Stimulated activated CD4-positive, alpha-beta T cell treated with anti-CD3 and anti-CD28 coated beads, TNF-alpha, amount 100 ng/mL, for 4 hours (primary cell): Measurements from ENCODE around the gene KDM2B.
"Not testable (repeated sequence)": the region's sequence is repeated elsewhere in the genome, so short reads cannot be mapped to it uniquely, and the experiment has no call there.

Experiments
- DNase-seq, 3 experiments: peaks; one replicate each; pipeline ENCODE4 v3.0.0-alpha.2; 2020; ENCODE audit warnings: low read depth in 3 of 3

Gene KDM2B

DNA sequence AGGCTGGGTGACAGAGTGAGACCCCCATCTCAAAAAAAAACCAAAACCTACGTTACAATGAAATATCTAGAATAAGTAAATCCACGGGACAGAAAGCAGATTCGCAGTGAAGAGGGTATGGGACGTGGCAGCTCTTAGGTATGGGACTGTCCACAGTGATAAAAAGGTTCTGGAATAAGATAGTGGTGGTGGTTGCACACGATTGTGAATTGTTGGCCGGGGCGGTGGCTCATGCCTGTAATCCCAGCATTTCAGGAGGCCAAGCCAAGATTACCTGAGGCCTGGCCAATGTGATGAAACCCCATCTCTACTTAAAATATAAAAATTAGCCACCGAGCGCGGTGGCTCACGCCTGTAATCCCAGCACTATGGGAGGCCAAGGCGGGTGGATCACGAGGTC lies 76.3 kb downstream of the KDM2B start:
- DNase-seq: no peak

DNA sequence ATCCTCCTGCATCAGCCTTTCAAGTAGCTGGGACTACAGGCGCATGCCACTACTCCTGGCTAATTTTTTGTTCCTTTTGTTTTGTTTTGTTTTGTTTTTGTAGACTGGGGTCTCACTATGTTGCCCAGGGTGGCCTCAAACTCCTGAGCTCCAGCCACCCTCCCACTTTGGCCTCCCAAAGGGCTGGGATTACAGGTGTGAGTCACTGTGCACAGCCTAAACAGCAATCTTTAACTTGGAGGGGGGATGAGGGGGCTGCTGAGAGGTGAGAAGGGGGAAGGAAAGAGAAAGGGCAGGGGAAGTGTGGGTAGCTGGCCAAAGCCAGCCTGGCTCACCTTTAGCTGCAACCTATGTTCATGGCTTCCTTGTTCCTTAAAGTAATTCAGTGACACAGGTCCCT lies 77.4 kb downstream of the KDM2B start:
- DNase-seq: no peak

DNA sequence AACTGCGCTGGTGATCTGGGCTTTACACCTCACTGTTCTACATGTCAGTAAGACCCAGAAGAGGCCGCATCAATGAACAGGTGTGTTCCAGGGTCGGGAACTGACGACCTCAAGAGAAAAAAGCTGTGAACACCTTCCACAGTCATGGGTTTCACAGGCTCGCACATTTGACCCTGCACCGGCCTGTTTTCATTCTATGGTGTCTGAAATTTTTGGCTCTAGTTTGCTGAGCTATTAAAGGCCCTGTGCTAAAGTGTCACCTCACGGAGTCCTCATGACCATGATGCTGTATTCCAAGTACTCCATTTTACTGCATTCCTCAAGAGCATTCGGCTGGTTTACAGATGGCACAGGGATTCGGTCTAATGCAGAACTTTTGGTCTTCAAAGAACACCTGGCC lies 78.9 kb downstream of the KDM2B start:
- no peak for DNase-seq

DNA sequence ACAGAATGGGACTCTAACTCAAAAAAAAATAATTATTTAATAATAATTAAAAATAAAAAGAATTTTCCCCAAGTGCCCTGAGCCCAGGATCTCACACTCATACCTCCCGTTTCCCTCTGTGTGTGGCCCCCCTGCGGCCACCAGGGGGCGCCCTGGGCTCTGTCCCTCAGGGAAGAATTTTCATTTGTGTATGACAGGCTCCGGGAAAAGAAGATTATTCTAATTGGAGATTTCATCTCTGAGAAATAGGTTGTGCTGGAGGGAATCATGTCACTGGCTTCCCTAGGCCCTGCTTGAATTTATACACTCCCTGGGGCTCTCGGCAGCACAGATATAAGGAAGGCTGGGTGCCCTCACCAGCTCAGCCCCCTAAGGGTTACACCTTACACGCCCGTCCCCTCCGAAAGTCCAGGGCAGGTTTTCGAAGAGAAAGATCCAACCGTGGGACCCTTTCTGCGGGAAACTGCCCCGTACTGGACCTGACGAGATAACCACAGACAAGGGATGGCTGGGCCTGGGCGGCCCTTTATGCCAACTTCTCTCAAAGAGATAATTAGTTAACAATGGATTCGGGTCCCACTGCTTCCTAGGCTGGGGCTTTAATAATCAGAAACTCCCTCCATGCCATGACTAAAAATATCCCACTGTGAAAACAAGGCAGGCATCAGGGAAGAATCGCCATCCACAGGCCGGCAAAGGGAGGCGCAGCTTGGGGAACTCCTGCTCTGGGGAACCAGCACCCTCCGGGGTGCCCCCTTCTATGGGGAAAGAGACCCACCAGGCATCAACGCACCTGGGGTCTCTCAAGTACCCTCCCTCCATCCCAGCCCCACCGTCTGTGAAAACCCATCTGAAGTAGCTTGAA lies 80.7 kb downstream of the KDM2B start:
- DNase-seq: peak; percentile 48 to 69 (median 61)

DNA sequence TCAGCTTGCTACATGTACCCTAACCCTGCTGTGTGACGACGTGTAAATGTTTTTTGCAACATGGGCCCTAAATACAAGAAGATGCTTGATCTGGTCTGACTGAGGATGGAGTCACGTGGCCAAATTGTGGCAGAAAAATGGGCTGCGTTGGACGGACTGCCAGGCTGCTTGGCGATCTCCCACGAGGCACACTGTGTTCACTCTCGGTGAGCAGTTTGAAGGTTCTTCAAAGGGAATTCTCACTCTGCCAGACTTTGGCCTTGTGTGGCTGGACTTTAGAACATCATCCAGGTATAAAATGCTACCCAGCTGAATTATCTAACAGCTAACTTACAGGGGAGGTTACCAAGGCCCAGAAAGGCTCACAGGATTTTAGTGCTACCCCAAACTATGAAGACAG lies 85.1 kb downstream of the KDM2B start:
- no peak for DNase-seq

DNA sequence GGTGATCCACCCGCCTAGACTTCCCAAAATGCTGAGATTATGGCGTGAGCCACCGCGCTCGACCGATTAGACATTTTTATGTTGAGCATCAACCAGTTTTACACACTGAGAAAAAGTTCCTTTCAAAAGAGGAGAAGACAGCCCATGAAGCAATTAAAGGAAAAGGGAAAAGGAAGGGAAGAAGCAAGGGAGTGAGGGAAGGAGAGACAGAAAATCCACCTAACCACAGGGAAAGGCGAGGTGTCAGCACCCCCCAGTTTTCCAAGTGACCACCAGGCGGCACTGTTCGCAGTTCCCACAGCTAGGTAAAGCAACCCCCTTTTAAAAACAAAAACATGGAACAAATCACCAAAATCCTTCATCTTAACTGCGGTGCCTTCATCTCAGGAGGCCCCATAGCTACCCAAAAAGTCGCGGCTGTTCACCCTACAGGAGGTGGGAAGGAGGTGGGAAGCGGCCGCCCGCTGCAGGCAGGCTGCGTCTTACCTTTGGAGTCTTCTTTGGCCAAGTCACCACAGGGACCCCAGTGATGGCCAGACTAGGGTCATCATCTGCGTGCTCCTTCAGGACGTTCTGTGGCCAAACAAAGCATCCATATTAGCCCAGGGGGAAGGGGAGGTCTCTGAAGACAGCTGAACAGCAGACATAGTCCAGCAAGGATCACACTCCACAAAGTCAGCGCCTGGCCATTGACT lies 86.6 kb downstream of the KDM2B start:
- DNase-seq: peak; percentile 33 to 36 (median 34)

DNA sequence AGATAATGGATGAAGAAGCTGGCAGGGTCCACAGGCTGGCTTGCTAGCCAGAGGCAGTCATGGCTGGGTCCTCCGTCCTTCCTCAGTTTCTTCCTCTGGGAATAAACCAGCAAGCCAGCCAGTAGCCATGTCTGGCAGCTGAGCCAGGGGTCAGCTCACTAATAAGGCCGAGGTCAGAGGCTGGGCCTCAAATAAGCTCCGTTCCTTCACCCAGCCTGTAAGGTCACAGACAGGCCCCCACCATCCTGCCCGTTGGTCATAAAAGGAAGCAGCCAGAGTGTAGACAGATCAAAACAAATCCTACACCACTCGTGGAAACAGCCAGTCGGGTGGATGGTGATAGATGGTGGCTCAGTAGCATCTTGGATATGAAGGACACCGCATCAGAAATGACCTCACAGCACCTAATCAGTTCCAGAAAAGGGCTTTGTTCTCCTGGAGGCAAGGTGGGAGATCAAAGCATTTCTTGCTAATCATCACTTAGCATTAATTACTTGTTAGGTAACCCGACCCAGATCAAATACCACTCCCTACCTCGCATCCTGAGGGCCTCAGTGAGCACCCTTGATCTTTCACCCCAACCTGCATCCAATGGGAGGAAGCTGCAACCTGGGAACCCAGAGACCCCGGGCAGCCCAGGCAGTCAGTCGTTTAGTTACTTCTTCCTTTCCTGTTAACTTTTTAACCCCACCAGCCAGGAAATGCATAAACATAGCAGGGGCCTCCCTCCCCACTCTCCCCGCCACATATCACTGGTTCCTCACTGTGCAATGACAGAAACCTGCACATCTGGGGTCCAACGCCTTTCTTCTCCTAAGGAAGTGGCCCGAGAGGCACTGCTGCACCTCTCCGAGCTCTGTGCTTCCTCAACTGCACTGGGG lies 90.2 kb downstream of the KDM2B start:
- no peak for DNase-seq

DNA sequence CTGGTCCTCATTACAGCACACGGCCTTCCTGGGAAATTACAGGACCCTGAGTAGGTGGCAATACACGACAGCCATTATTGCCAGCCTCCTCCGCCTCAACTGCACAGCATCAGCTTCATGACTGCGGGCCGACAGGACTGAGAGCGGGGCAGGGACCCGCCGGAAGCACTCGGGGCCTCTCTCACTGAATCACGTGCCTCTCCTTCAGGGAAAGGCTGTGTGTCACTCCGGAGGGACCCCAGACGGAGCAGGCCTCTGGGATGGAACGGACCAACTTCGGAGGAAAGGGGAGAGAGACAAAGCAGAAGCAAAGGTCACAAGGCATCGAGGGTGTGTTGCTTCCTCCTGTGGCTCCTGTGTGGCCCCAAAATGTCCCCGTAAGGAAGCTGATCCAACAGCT lies 90.9 kb downstream of the KDM2B start:
- DNase-seq: no peak

DNA sequence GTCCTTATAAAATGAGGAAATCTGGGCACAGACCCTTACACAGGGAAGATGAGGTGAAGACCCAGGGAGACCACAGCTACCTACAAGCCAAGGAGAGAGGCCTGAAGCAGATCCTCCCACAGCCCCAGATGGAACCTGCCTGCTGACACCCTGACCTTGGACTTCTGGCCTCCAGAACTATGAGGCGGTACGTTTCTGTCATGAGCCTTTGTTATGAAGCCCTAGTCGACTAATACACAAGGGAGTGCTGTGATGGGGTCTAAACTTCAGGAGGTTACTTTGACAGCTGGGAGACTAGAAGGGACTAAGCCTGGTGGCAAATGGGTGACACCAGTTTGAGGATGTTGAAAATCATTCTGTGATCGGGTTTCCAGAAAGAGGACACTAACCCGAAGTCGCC lies 95.9 kb downstream of the KDM2B start:
- DNase-seq: no peak

DNA sequence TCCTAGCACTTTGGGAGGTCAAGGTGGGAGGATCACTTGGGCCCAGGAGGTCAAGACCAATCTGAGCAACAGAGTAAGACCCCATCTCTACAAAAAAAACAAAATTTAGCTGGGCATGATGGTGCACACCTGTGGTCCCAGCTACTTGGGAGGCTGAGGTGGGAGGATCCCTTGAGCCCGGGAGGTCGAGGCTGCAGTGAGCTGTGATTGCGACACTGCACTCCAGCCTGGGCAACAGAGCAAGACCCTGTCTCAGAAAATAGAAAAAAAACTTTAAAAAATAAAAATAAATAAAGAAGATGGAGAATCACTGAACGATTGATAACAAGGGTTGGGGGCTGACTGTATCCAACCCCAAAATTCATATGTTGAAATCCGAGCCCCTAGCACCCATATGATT lies 96.3 kb downstream of the KDM2B start:
- DNase-seq: not testable (repeated sequence)

DNA sequence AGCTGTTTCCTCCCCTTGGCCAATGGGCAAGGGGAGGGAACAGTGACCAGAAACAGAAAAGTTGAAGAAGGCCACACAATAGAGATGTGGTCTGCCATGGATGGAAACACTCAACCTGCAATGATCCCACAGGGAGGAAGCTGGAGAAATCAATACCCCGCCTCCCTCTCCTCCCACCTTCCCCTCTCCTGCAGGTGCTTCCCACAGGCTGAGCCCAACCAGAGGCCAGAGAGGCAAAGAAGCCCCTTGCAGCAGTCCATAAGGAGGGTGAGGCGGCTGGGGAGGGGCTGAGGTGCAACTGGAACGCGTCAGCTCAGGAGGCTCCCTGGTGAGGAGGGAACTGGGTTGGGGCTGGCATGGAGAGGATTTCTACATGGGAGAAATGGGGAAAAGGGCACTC lies 96.9 kb downstream of the KDM2B start:
- DNase-seq: no peak

DNA sequence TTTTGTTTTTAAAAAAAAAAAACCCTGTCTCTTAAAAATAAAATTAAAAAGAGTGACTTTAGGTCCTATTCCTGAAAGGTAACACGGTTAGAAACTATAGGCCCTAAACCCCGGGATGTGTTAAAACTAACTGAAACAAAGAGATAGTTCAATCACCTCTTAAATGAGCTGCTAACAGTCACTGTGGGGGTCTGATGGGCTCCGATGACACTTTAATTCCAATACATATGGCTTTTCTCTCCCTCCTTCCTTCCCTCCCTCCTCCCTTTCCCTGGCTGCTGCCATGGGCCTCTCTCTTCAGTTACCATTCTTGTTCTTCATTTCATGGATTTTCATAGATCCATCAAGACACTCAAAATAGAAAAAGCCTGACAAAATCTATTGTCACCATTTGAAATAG lies 104.3 kb downstream of the KDM2B start:
- no peak for DNase-seq

DNA sequence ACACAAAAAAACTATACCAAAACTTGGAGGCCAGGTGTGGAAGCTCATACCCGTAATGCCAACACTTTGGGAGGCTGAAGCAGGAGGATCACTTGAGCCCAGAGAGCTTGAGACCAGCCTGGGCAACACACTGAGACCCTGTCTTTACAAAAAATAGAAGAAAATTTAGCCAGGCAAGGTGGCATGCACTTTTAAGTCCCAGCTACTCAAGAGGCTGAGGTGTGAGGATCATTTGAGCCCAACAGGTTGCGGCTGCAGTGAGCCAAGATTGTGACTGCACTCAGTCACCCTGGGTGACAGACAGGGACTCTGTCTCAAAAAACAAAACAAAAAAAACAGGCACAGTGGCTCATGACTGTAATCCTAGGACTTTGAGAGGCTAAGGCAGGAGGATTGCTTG lies 105.5 kb downstream of the KDM2B start:
- DNase-seq: no peak

DNA sequence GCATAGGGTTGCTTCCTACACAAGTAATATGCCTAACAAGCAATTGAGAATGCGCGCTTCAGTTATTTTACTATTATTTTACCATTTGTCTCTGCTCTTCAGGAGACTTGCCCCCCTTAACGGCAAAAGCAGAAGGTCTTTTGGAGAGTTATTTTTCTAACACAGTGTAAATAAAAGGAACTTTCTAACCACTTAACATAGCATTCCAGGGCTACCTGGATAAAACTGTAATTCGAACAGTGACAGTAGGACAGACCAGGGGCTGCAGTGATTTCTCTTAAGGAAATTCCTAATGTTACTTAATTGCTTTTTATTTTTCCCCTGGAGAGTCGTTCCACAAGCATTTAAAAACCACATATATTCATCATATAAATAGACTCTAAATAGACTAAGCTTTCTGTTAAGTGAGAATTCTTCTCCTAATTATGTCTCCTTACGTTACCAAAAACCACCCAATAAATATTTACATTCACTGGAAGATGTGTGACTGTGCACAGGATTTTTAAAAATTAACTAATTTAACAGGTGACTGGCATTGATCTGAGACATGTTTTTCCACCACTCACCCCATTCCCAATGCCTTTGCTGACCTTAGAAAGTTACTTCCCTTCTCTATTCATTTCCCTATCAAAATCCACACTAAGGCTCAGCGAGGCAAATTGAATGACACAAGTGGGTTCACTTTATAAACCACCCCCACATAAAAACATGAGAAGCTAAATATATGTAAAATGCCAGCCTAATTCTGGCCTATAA lies 108.5 kb downstream of the KDM2B start:
- no peak for DNase-seq

DNA sequence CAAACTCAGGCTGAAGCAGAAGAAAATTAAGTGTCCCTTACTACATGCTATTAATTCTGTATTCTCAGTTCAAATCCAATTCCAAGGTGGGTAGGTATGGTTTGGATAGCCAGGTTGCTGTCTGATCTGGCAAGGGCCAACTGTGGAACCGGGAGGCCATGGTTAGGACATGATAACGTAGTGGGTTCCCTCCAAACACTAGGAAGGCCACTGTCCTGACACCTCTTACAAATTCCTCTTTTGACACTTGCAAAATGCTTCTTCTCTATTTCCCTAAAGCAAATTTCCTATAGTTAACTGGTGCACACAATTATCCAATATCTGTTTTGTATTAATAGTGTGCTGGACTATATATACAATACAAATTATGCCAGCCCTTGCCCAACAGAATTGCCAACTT lies 110.1 kb downstream of the KDM2B start:
- no peak for DNase-seq

DNA sequence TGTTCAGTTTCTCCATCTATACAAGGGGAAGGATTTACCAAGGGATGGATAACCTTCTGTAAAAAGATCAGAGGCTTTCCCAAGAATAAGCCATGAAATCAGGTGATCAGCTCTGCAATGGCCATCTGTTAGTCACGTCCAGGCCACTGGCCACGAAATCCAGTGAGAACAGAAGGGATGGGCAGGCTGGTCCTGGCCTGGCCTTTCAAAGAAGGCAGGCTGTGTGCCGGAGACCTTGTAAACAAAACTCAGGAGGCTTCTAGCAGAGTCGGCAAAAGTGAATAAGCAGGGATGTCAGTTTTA lies 112.4 kb downstream of the KDM2B start:
- no peak for DNase-seq

DNA sequence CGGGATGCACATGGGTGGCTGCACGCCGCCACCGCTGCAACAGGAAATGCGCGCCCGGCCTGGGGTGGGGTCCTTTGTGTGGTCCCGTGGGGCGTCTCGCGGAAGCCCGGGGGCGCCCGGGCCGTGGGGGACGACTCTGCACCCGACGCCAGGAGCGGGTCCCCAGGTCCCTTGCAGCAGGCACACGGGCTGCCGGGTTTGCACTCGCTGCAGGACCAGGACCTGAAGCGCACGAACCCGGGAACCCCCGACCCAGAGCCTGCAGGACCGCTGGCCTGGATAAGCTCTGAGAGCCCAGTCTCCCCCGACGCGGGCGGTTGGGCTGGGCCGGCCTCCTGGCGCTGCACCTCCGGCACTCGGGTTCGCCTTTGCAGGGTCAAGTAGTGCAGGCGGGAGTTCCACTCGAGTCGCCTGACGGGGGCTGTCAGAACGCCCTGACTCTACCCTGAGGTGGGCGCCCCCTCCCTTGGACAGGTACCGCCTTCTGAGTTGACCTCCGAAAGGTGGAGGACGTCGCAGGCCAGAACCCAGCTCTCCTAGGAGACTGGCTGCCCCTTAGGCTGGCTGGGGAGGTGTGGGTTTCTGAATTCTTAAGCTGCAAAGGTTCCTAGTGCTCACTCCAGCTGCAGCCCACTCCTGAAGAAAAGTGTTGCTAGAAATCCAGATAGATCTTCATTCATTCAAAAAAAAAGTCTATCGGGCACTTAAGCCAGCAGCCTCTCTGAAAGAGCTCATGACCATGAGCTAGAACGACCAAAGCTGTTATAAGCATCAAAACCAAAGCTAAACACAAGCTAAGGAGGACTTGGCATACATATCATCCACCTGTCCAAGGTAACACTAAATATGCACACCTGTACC lies 113.0 kb downstream of the KDM2B start:
- DNase-seq: no peak

DNA sequence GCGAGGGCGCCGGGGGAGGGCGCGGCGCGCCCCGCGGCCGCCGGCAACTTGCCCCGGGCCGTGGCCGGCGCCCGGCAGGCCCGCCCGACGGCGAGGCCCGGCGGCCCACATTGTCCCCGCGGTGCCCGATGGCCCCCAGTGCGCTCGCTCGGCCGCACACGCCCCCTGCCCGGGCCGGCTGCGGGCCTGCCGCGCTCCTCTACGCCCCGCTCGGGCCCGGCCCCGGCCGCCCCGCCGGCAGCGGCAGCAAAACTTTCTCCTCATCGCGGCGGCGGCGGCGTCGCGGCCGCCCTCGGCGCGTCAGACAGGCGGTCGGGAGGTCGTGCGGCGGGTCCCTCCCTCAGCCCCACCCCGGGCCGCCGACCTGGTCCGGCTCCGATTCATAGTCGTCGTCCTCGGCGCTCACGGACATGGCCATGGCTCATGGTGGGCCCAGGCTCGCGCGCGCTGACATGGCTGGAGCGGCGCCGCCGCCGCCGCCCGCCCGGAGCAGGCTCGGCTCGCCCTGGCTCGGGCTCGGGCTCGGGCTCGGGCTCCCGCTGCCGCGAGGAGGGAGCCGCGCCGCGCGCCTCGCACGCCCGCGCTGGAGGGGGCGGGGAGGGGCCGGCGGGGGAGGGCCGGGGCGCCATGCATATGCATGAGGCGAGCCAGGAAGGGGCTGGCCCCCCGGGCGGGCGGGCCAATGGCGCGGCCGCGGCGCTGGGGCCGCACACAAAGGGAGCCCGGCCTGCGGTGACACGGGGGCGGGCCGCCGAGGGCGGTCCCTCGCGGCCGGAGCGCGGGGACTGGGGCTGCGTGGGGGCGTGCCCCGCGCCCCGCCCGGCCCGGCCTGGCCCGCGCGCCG lies 113.8 kb downstream of the KDM2B start:
- DNase-seq: peak; percentile 77 to 83 (median 77)

DNA sequence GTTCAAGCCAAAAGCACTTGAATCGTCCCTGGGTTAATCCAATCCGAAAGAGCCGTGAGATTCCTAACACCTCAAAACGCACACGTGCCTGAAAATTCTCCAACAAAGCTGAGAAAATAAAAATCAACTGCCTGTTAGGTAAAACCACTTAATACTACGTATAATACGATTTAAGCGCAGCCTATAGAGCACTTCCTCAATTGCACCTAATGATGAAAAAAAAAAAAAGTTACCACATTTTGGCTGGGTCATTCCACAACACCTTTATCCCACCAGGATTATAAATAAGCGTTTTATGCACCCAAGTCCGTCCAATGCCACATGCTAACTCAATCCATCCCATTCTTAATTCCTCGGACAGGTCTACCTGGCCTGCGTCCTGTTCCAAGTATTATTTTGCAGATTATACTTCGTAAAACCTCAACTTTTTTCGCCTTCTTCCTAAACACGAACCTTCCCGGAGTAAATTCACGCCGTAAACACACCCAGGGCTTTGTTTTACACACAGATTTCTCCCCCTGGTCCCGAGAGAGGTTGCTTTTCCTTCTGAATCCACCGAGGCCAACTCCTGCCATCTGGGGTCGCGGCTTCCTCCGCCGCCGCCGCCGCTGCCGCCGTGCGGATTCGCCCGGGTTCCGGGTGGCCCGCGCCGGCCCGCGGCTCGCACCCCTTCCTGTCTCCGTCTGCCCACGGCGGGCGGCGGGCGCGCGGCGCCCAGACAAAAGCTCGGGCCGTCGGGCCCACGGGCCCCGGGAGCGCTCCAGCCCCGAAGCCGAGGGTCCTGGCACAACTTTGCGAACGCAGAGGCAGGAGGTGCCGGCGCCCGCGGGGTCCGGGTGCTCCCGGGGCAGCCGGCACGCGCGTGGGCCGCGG lies 114.7 kb downstream of the KDM2B start:
- DNase-seq: peak; percentile 7 to 35 (median 27)
